ENCODE data around the gene HSFX3. TPM values are rescaled to one million over a fixed set of nuclear protein-coding genes. Genes with fewer than 3 reads are reported as not detected.
"Not testable (repeated sequence)": the region's sequence is repeated elsewhere in the genome, so short reads cannot be mapped to it uniquely, and the experiment has no call there.

The HSFX3 gene
- total and polyA plus RNA-seq, 2 of the 13 experiments (the other 11 are each of a cell fraction or from before 2014, with no cell fraction given) = not detected

GRCh38 chrX:149504226-149504914 is 45.4 kb downstream of the HSFX3 start (continued):
- TF ChIP-seq ZNF407 (CRISPR knock-in tag; IDR thresholded peaks at IDR 0.05; ENCODE audit: not compliant biosample characterization) (no peak), ZNF232 (CRISPR knock-in tag; IDR thresholded peaks at IDR 0.05; ENCODE audit: borderline replicate concordance) (no peak), NR3C1 (CRISPR knock-in tag; IDR thresholded peaks at IDR 0.05) (no peak), ARNTL (CRISPR knock-in tag; IDR thresholded peaks at IDR 0.05) (no peak)
- TF ChIP-seq, protein P1, sequence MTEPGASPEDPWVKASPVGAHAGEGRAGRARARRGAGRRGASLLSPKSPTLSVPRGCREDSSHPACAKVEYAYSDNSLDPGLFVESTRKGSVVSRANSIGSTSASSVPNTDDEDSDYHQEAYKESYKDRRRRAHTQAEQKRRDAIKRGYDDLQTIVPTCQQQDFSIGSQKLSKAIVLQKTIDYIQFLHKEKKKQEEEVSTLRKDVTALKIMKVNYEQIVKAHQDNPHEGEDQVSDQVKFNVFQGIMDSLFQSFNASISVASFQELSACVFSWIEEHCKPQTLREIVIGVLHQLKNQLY (CRISPR knock-in tag; IDR thresholded peaks at IDR 0.05) = no peak
- TF ChIP-seq, protein P2, sequence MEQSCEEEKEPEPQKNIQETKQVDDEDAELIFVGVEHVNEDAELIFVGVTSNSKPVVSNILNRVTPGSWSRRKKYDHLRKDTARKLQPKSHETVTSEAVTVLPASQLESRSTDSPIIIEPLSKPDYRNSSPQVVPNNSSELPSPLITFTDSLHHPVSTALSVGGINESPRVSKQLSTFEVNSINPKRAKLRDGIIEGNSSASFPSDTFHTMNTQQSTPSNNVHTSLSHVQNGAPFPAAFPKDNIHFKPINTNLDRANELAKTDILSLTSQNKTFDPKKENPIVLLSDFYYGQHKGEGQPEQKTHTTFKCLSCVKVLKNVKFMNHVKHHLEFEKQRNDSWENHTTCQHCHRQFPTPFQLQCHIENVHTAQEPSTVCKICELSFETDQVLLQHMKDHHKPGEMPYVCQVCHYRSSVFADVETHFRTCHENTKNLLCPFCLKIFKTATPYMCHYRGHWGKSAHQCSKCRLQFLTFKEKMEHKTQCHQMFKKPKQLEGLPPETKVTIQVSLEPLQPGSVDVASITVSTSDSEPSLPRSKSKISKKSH (CRISPR knock-in tag; IDR thresholded peaks at IDR 0.05; ENCODE audit: borderline replicate concordance) = no peak

DNA sequence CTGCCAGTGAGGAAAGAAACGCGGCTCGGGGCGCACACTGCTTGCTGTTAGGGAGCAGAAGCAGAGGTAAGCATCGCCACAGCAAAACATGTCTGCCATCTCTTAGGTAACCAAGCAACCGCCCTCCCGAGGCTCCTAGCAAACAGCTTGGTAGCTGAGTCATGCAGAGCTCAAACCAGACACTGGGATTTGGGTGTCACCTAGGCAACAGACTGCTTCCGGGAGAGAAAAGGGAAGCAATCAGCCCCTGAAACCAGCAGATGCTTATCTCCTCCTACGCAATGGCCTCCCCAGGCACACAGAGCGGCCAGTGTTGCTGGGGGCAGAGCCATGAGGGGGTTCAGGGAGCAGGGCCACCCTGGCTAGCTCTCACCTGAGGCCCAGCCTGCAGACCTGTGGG is 46.3 kb downstream of the HSFX3 start:
- H3K4me2 ChIP-seq (ENCODE audit: low read depth, low read length); CTCF ChIA-PET (ENCODE audit: low intra/inter-chr PET ratio, low total read pairs); H3K9me3 ChIP-seq (ENCODE audit: low read length); in situ Hi-C loops (cut with HindIII; ENCODE audit: extremely low pct_ligation_motif_present, low pct_unique_long_range_greater_than_20kb); H3K9ac ChIP-seq (ENCODE audit: insufficient read depth, low read depth, low read length); DNase-seq (ENCODE audit: low spot score); H3K36me3 ChIP-seq (replicated peaks in 1 of 2; ENCODE audit: control insufficient read depth in 1 of 2, insufficient read depth in 2 of 2, low read length in 2 of 2); H4K20me1 ChIP-seq (ENCODE audit: insufficient read depth, low read length); FAIRE-seq; H3K27ac ChIP-seq (ENCODE audit: extremely low read length, insufficient read depth, low read length); H3K4me3 ChIP-seq (replicated peaks in 1 of 3; ENCODE audit: insufficient read depth in 1 of 3, low read depth in 2 of 3, low read length in 3 of 3); intact Hi-C loops (cut with micrococcal nuclease; ENCODE audit: unreplicated experiment); POLR2A ChIA-PET; H3K79me2 ChIP-seq (ENCODE audit: insufficient read depth, low read length); H2AFZ ChIP-seq (ENCODE audit: low read length); H3K27me3 ChIP-seq (ENCODE audit: control insufficient read depth in 1 of 2, insufficient read depth in 2 of 2, low read length in 2 of 2); BruUV-seq (replicated peaks): not testable (repeated sequence)
- WGBS (ENCODE audit: low lambda C conversion rate) = no CpG with 5 or more reads among the region's 10 CpGs
- H3K4me1 ChIP-seq (ENCODE audit: insufficient read depth, low read length) = peaks cover 16% of the 10 kb centered on the region
- ATAC-seq = peak; percentile 12; the same call in 1 of the 3 replicates
